Nephron progenitor cell (in vitro differentiated cells): ENCODE results near the gene TIMM44.
A peak's percentile ranks its signal among the peaks of the same experiment; 100 is the strongest.

Experiments used
- DNase-seq: peaks from one replicate; pipeline ENCODE4 v3.0.0; 2021
- H3K27ac Mint-ChIP-seq: 2 replicates; pipeline ENCODE4 v1.8.0; 2021; ENCODE audit warnings: mild to moderate bottlenecking, moderate library complexity, mixed read lengths
- H3K27me3 Mint-ChIP-seq: 2 replicates; pipeline ENCODE4 v1.8.0; 2021; ENCODE audit warnings: mild to moderate bottlenecking, low read depth, mixed read lengths; ENCODE audit not compliant: poor library complexity
- H3K36me3 Mint-ChIP-seq: 2 replicates; pipeline ENCODE4 v1.8.0; 2021; ENCODE audit warnings: low read depth, mixed read lengths
- H3K4me1 Mint-ChIP-seq: 2 replicates; pipeline ENCODE4 v1.8.0; 2021; ENCODE audit warnings: mixed read lengths
- H3K4me3 Mint-ChIP-seq: 2 replicates; pipeline ENCODE4 v1.8.0; 2021; ENCODE audit warnings: mild to moderate bottlenecking, moderate library complexity, mixed read lengths
- H3K9me3 Mint-ChIP-seq: 2 replicates; pipeline ENCODE4 v1.8.0; 2021; ENCODE audit warnings: mild to moderate bottlenecking, moderate library complexity, mixed read lengths
- TF ChIP-seq, protein P1 (sequence below): fragments of 200-600 bp; sonication (generic); IDR thresholded peaks from 2 replicates; pipeline ENCODE4 v1.5.0; 2021; ENCODE audit warnings: antibody characterized with exemption

Gene TIMM44

DNA sequence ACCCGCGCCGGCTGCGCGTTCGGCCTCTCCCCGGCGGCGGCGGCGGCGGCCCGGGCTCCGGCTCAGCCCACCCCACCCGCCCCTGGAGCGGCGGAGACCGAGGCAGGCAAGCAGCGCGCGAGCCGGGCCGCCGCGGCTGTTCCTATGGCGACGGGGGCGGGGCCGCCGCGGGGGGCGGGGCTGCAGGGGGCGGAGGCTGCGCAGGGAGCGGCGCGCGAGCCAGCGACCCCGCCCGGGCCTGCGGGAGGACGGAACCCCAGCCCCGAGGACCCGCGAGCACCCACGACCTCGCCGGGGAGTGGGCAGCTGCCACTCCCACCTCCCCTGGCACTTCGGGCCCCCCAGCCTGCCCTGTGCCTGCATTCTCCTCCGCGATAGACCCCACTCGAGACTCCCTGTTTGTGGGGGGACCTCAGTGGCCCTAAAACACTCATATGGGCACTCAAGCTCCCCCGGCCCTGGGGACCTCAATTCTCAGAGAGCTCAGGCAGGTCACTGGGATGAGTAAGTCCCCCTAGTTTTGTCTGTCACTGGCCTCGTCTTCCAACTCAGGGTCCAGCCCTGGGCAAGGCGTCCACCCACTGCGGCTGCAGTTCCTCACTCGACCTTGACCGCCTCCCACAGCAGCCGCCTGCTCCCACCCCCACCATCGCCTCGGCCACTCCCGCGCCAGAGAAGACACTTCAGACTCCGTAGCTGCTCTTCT is 17.3 kb downstream of the TIMM44 start, which contains the start of gene CTXN1:
Gene CTXN1, minus strand, starts transcription at position 115 of the 706 bp plus-strand sequence. CDS start 597 bp downstream, outside the sequence.
- TF ChIP-seq, protein P1, sequence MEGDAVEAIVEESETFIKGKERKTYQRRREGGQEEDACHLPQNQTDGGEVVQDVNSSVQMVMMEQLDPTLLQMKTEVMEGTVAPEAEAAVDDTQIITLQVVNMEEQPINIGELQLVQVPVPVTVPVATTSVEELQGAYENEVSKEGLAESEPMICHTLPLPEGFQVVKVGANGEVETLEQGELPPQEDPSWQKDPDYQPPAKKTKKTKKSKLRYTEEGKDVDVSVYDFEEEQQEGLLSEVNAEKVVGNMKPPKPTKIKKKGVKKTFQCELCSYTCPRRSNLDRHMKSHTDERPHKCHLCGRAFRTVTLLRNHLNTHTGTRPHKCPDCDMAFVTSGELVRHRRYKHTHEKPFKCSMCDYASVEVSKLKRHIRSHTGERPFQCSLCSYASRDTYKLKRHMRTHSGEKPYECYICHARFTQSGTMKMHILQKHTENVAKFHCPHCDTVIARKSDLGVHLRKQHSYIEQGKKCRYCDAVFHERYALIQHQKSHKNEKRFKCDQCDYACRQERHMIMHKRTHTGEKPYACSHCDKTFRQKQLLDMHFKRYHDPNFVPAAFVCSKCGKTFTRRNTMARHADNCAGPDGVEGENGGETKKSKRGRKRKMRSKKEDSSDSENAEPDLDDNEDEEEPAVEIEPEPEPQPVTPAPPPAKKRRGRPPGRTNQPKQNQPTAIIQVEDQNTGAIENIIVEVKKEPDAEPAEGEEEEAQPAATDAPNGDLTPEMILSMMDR, result no peak
- peaks cover 36% of the 10 kb centered on the region for H3K4me1 Mint-ChIP-seq
- peak within 1 kb of the TSS; percentile 84 for H3K27ac Mint-ChIP-seq
- H3K4me3 Mint-ChIP-seq, result peak within 1 kb of the TSS; percentile 86
- peaks cover 4% of the 10 kb centered on the region for H3K36me3 Mint-ChIP-seq
- no peaks in the 10 kb centered on the region for H3K9me3 Mint-ChIP-seq
- DNase-seq, result peak; percentile 94
- no peaks in the 10 kb centered on the region for H3K27me3 Mint-ChIP-seq

DNA sequence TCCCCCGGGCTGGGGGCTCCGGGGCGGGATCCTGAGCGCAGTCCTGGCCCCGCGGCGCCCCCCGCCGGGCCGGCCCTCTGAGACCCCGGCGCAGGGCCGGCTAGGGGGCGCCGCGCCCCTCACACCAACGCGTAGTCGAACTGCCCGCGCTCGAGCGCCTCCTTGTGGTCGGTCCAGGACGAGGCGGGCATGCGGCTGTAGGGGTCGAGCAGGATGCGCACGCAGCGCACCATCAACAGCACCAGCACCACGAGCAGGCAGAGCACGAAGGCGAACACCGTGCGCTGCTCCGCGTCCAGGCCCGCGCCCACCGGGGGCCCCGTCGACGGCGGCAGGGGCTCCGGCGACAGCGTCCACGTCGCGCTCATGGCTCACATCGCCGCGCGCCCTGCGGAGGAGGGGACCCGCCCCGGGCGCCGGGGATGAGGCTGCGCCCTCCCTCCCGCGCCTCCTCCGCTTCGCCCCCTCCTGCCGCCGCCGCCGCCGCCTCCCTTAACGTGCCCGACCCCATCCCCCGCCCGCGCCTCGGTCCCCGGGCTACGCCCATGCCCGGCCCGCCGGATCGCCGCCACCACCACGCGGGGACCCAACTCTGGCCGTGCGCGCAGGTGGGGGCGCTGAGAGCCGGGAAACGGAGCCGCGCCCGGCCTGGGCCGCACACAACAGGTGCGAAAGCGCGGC is 18.2 kb downstream of the TIMM44 start:
- peaks cover 42% of the 10 kb centered on the region for H3K4me1 Mint-ChIP-seq
- H3K36me3 Mint-ChIP-seq, result peaks cover 4% of the 10 kb centered on the region
- peak overlapping the region; percentile 80 for H3K27ac Mint-ChIP-seq
- H3K4me3 Mint-ChIP-seq, result peak overlapping the region; percentile 86
- H3K9me3 Mint-ChIP-seq, result no peaks in the 10 kb centered on the region
- TF ChIP-seq, protein P1, result peak; percentile 86
- H3K27me3 Mint-ChIP-seq, result no peaks in the 10 kb centered on the region
- peak; percentile 97 for DNase-seq

DNA sequence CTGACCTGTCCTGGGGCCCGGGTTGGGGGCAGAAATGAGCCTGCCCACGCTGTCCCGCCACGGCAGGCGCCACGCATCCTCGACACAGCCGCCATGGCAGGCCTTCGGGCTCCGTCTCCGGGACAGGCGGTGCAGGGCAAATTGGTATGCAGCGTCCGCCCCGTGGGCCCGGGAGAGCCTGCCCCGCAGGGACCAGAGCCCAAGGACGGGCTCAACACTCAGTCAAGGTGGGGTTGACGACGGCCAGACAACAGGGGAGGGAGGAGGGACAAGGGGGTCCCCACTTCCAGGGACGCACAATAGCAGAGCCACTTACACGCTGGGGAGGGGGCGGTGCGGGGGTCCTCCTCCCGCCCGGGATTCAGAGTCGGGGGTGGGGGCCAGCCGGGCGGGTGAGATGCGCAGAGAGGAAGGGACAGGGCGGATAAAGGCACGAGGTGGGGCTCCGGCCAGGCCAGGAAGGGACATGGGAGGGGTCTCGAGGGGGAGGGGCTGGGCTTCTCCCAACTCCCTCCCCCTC is 18.8 kb downstream of the TIMM44 start:
- H3K9me3 Mint-ChIP-seq, result no peaks in the 10 kb centered on the region
- H3K4me1 Mint-ChIP-seq, result peaks cover 46% of the 10 kb centered on the region
- peaks cover 4% of the 10 kb centered on the region for H3K27me3 Mint-ChIP-seq
- DNase-seq, result no peak
- H3K27ac Mint-ChIP-seq, result no peak overlapping the region
- peaks cover 4% of the 10 kb centered on the region for H3K36me3 Mint-ChIP-seq
- TF ChIP-seq, protein P1, result no peak
- peak overlapping the region; percentile 57 for H3K4me3 Mint-ChIP-seq

DNA sequence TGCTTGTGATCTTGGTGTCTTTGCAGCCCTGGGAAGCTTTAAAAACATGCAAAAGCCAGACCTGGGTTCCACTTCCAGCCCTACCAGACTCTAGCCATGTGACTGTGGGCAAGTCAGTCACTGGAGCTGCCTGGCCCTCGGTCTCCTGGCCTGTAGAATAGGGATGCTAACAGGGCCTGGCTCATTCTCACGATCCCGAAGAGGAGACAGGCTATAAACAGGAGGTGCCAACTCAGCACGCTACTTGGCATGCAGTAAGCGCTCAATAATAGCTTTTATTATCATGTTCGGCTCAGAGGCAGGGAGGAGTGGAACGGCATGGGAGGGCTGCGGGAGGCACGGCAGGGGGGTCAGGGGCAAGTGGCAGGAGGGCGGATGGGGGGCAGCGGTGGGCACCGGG is 19.2 kb downstream of the TIMM44 start:
- TF ChIP-seq, protein P1, result no peak
- DNase-seq, result no peak
- H3K27ac Mint-ChIP-seq, result no peak overlapping the region
- H3K36me3 Mint-ChIP-seq, result peaks cover 4% of the 10 kb centered on the region
- H3K9me3 Mint-ChIP-seq, result no peaks in the 10 kb centered on the region
- H3K4me3 Mint-ChIP-seq, result peak overlapping the region; percentile 67
- H3K27me3 Mint-ChIP-seq, result peaks cover 6% of the 10 kb centered on the region
- peaks cover 47% of the 10 kb centered on the region for H3K4me1 Mint-ChIP-seq

DNA sequence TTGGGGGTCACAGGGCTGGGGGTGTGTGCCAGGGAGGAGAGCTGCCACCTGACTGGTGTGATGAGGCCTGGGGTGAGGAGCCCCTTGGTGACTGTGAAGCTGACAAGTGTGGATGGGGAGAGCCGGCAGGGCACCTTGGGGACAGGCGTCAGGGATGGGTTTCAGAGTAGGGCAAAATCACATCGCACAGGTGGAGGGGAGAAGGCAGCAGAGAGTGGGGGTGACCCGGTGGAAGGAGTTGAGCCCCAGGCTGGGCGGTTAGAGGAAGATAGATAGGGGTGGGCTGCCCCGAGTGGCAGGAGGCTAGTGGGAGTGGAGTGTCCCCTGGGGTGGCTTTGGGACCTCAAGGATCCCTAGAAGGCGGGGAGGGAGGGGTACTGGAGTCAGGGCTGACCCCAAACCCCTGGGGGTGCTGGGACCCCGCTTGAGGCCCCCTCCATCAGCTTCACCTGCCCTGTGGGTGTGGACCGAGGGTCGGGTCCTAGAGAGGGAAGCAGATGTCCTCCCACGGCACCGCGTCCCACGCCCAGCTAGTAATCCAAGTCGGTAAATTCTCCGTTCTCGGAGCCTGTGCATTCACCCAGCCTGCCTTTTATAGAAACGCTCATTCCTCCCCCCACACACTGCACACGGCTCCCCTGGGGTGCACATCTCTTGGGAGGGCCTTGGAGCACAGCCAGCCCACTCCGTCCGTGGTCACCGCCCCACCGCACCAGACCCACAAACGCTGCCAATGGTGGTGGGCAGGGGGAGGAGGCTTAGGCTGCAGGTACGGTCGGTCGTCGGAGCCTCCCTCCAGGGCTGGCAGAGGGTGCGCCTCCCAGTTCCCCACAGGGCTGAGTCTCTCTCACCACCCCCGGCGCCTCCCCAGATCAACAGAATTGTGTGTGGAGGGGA is 19.9 kb downstream of the TIMM44 start:
- H3K9me3 Mint-ChIP-seq, result no peaks in the 10 kb centered on the region
- peaks cover 4% of the 10 kb centered on the region for H3K36me3 Mint-ChIP-seq
- no peak overlapping the region for H3K4me3 Mint-ChIP-seq
- TF ChIP-seq, protein P1, result no peak
- peak overlapping the region; percentile 54 for H3K27ac Mint-ChIP-seq
- peaks cover 40% of the 10 kb centered on the region for H3K4me1 Mint-ChIP-seq
- DNase-seq, result no peak
- H3K27me3 Mint-ChIP-seq, result peaks cover 13% of the 10 kb centered on the region
